Measurements from ENCODE around the gene PLXDC2. TPM values are rescaled to one million over a fixed set of nuclear protein-coding genes. Genes with fewer than 3 reads are reported as not detected.

Gene PLXDC2
- total and polyA plus RNA-seq, 3 experiments from 2014 or later: 0.15 to 1.5 (median 0.38) TPM

DNA sequence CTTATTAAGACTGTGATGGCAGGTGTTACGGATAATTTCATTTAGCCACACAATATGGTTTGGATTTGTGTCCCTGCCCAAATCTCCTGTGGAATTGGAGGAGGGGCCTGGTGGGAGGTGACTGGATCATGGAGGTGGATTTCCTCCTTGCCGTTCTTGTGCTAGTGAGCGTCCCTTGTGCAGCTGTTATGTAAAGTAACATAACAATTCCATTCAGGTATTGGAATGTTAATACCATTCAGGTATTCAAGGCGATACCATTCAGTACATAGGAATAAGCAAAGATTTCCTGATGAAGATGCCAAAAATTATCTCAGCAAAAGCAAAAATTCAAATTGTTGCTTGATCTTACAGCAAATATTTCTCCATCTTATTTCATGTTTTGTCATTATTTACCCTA, 32.5 kb upstream of the PLXDC2 start:
- no peaks in the 10 kb centered on the region for H3K27me3 Mint-ChIP-seq
- Histone ChIP-seq H3K27me3 (ENCODE audit: insufficient read depth, low read length, poor library complexity, severe bottlenecking) (no peaks in the 10 kb centered on the region), H3K36me3 (ENCODE audit: insufficient read depth, low read length) (no peaks in the 10 kb centered on the region), H3K4me1 (ENCODE audit: insufficient read depth, low read length) (no peaks in the 10 kb centered on the region), H3K27ac (ENCODE audit: low read depth, low read length) (no peak overlapping the region), H3K9me3 (ENCODE audit: low read length) (no peaks in the 10 kb centered on the region), H3K4me3 (ENCODE audit: low read length) (no peak overlapping the region)
- H3K27ac Mint-ChIP-seq: no peak overlapping the region
- H3K4me1 Mint-ChIP-seq: no peaks in the 10 kb centered on the region
- peaks cover 0 to 9% (median 2%) of the 10 kb centered on the region in 5 donors for H3K9me3 Mint-ChIP-seq
- no peak for DNase-seq
- CTCF ChIA-PET: no interaction called here
- no peak overlapping the region for H3K4me3 Mint-ChIP-seq
- H3K36me3 Mint-ChIP-seq: peaks cover 0 to 3% (median 0%) of the 10 kb centered on the region in 3 donors
- POLR2A ChIA-PET: no interaction called here

DNA sequence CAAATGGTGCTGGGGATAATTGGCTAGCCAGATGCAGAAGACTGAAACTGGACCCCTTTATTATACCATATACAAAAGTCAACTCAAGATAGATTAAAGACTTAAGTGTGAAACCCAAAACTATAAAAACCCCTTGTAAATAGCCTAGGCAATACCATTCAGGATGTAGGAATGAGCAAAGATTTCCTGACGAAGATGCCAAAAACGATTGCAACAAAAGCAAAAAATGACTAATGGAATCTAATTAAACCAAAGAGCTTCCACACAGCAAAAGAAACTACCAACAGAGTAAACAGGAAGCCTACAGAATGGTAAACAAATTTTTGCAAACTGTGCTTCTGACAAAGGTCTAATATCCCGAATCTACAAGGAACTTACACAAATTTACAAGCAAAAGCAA, 30.9 kb upstream of the PLXDC2 start:
- H3K27ac ChIP-seq (ENCODE audit: low read depth, low read length): no peak overlapping the region
- H3K27me3 ChIP-seq (ENCODE audit: insufficient read depth, low read length, poor library complexity, severe bottlenecking): no peaks in the 10 kb centered on the region
- ChIA-PET CTCF (no interaction called here), POLR2A (no interaction called here)
- no peaks in the 10 kb centered on the region for H3K9me3 ChIP-seq (ENCODE audit: low read length)
- no peaks in the 10 kb centered on the region for H3K4me1 Mint-ChIP-seq
- H3K27me3 Mint-ChIP-seq: no peaks in the 10 kb centered on the region
- H3K4me3 ChIP-seq (ENCODE audit: low read length): no peak overlapping the region
- H3K4me3 Mint-ChIP-seq: no peak overlapping the region
- no peak overlapping the region for H3K27ac Mint-ChIP-seq
- H3K9me3 Mint-ChIP-seq: peaks cover 0 to 13% (median 2%) of the 10 kb centered on the region in 5 donors
- peaks cover 0 to 3% (median 0%) of the 10 kb centered on the region in 3 donors for H3K36me3 Mint-ChIP-seq
- no peaks in the 10 kb centered on the region for H3K4me1 ChIP-seq (ENCODE audit: insufficient read depth, low read length)
- DNase-seq: no peak
- H3K36me3 ChIP-seq (ENCODE audit: insufficient read depth, low read length): no peaks in the 10 kb centered on the region

DNA sequence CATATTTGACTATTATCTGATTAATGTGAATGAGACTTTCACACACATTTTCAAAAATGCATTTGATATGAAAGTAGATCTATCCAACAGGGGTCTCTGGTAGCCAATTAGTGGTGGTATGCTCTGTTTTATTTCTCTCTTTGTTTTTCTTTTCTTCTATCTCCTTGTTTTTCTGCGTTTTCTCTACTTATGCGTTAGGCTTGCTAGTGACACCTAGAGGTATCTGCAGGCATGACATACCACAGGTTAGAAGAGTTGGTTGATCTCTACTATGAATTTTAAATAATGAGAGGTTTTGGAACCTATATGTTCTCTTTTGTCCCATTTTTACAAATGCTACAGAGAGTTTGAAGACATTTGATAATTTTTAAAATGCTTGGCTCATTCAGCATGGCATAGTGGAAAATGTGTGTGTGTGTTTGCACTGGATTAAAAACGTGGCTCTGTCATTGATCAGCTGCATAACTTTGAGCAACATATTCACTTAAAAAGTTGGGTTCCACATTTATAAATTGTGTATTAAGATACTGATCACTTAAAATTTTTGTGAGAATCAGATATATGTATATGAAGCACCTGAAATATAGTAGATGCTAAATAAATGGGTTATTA, 28.1 kb upstream of the PLXDC2 start:
- CTCF ChIA-PET: no interaction called here
- no peak for DNase-seq
- H3K4me1 Mint-ChIP-seq: no peaks in the 10 kb centered on the region

DNA sequence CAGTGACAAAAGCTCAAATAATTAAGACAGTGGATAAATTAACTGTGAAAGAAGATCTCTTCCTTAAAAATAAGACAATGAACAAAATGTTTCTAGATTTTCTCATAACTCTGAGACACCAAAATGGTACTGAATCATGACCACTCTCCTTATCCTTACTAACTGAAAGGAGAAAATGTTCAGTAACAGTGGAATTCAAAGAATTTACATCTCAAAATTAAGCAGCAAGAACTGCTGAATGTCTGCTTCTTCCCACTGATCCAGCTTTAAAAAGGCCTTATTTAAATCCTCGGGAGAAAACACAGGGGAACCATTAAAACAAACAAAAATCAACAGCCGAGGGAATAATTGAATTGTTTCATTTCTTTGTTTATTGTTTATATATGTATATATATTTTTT, 27.3 kb upstream of the PLXDC2 start:
- Mint-ChIP-seq H3K4me3 (no peak overlapping the region), H3K9me3 (peaks cover 0 to 15% (median 4%) of the 10 kb centered on the region in 5 donors), H3K27ac (no peak overlapping the region), H3K36me3 (no peaks in the 10 kb centered on the region), H3K27me3 (peaks cover 0 to 2% of the 10 kb centered on the region in 2 donors), H3K4me1 (no peaks in the 10 kb centered on the region)
- DNase-seq: no peak
- no peaks in the 10 kb centered on the region for H3K36me3 ChIP-seq (ENCODE audit: insufficient read depth, low read length)
- H3K9me3 ChIP-seq (ENCODE audit: low read length): no peaks in the 10 kb centered on the region
- no peaks in the 10 kb centered on the region for H3K27me3 ChIP-seq (ENCODE audit: insufficient read depth, low read length, poor library complexity, severe bottlenecking)
- H3K4me3 ChIP-seq (ENCODE audit: low read length): no peak overlapping the region
- ChIA-PET POLR2A (no interaction called here), CTCF (no interaction called here)
- no peak overlapping the region for H3K27ac ChIP-seq (ENCODE audit: low read depth, low read length)
- no peaks in the 10 kb centered on the region for H3K4me1 ChIP-seq (ENCODE audit: insufficient read depth, low read length)

More for the DNA sequence above, 28.1 kb upstream of the PLXDC2 start:
- POLR2A ChIA-PET: no interaction called here
- H3K27ac Mint-ChIP-seq: no peak overlapping the region
- no peaks in the 10 kb centered on the region for H3K9me3 ChIP-seq (ENCODE audit: low read length)
- H3K36me3 Mint-ChIP-seq: no peaks in the 10 kb centered on the region
- H3K27me3 Mint-ChIP-seq: peaks cover 0 to 2% of the 10 kb centered on the region in 2 donors
- no peak overlapping the region for H3K4me3 Mint-ChIP-seq
- peaks cover 0 to 15% (median 4%) of the 10 kb centered on the region in 5 donors for H3K9me3 Mint-ChIP-seq
- H3K4me3 ChIP-seq (ENCODE audit: low read length): no peak overlapping the region
- no peaks in the 10 kb centered on the region for H3K27me3 ChIP-seq (ENCODE audit: insufficient read depth, low read length, poor library complexity, severe bottlenecking)
- no peak overlapping the region for H3K27ac ChIP-seq (ENCODE audit: low read depth, low read length)
- H3K36me3 ChIP-seq (ENCODE audit: insufficient read depth, low read length): no peaks in the 10 kb centered on the region
- H3K4me1 ChIP-seq (ENCODE audit: insufficient read depth, low read length): no peaks in the 10 kb centered on the region

DNA sequence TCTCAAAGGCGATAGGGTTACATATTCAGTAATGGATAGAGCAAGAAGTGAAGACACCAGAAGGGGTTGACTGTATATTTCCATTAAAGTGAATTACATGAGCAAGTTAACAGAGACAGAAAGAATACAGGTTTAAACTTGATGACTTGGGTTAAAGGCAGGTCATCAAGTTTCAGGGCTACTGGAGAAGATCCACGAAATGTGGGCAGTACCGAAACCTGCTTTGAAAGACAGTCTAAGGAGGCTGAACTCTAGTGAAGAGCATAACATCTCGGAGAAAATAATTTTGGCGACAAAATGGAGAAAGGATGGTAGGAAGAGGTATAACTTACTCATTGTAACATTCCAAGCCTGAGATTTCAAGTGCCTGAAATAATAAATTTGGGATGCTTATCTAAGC, 26.6 kb upstream of the PLXDC2 start:
- Histone ChIP-seq H3K4me1 (ENCODE audit: insufficient read depth, low read length) (no peaks in the 10 kb centered on the region), H3K36me3 (ENCODE audit: insufficient read depth, low read length) (no peaks in the 10 kb centered on the region), H3K9me3 (ENCODE audit: low read length) (no peaks in the 10 kb centered on the region), H3K4me3 (ENCODE audit: low read length) (no peak overlapping the region), H3K27ac (ENCODE audit: low read depth, low read length) (no peak overlapping the region), H3K27me3 (ENCODE audit: insufficient read depth, low read length, poor library complexity, severe bottlenecking) (no peaks in the 10 kb centered on the region)
- no peak overlapping the region for H3K4me3 Mint-ChIP-seq
- H3K27me3 Mint-ChIP-seq: peaks cover 0 to 2% of the 10 kb centered on the region in 2 donors
- no peaks in the 10 kb centered on the region for H3K36me3 Mint-ChIP-seq
- no peaks in the 10 kb centered on the region for H3K4me1 Mint-ChIP-seq
- no peak overlapping the region for H3K27ac Mint-ChIP-seq
- ChIA-PET POLR2A (no interaction called here), CTCF (no interaction called here)
- DNase-seq: no peak
- peaks cover 0 to 10% (median 4%) of the 10 kb centered on the region in 5 donors for H3K9me3 Mint-ChIP-seq

DNA sequence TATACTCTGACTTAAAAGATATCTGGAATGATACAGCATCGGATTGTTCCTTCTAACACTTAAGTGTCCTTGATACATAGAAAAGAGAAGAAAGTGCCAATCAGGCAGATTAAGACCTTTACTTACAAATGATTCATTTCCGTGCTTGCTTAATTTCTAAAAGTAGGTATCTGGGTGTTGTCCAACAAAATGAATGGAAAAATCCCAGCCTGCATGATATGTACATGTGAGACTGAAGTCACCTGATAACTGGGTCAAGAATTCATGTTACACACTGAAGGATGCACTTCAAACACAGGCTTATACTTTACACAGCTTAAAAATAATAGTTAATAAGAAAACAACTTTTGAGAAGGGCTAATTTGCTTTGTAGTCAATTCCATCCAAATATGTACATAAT, 25.2 kb upstream of the PLXDC2 start:
- Mint-ChIP-seq H3K4me3 (no peak overlapping the region), H3K4me1 (no peaks in the 10 kb centered on the region), H3K27ac (no peak overlapping the region), H3K36me3 (no peaks in the 10 kb centered on the region), H3K9me3 (peaks cover 0 to 9% (median 5%) of the 10 kb centered on the region in 5 donors), H3K27me3 (peaks cover 0 to 2% of the 10 kb centered on the region in 2 donors)
- no peaks in the 10 kb centered on the region for H3K27me3 ChIP-seq (ENCODE audit: insufficient read depth, low read length, poor library complexity, severe bottlenecking)
- no peaks in the 10 kb centered on the region for H3K36me3 ChIP-seq (ENCODE audit: insufficient read depth, low read length)
- ChIA-PET CTCF (no interaction called here), POLR2A (no interaction called here)
- H3K4me1 ChIP-seq (ENCODE audit: insufficient read depth, low read length): no peaks in the 10 kb centered on the region
- DNase-seq: no peak
- no peaks in the 10 kb centered on the region for H3K9me3 ChIP-seq (ENCODE audit: low read length)
- H3K27ac ChIP-seq (ENCODE audit: low read depth, low read length): no peak overlapping the region
- no peak overlapping the region for H3K4me3 ChIP-seq (ENCODE audit: low read length)

DNA sequence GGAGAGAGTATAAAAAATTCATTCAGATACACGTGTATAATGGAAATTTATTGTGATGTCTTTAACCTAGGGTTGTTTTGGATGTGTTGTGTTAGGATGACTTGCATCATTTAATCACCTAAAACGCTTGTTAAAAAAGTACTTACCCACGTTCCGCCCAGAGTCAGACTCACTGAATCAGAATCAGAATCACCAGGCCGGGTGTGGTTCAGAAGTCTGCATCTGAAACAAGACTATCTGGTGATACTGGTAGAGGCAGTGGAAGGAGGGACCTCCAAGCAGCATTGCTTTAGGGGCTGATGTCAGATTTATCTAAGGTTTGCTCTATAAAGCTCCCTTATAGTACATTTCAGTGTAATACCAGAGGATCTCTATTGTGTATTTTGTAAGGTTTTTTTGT, 20.5 kb upstream of the PLXDC2 start:
- no peaks in the 10 kb centered on the region for H3K4me1 Mint-ChIP-seq
- Histone ChIP-seq H3K27me3 (ENCODE audit: insufficient read depth, low read length, poor library complexity, severe bottlenecking) (no peaks in the 10 kb centered on the region), H3K9me3 (ENCODE audit: low read length) (no peaks in the 10 kb centered on the region), H3K4me1 (ENCODE audit: insufficient read depth, low read length) (no peaks in the 10 kb centered on the region), H3K4me3 (ENCODE audit: low read length) (no peak overlapping the region), H3K36me3 (ENCODE audit: insufficient read depth, low read length) (no peaks in the 10 kb centered on the region), H3K27ac (ENCODE audit: low read depth, low read length) (no peak overlapping the region)
- ChIA-PET CTCF (no interaction called here), POLR2A (no interaction called here)
- H3K9me3 Mint-ChIP-seq: peaks cover 0 to 19% (median 3%) of the 10 kb centered on the region in 5 donors
- no peak for DNase-seq
- no peak overlapping the region for H3K27ac Mint-ChIP-seq
- H3K4me3 Mint-ChIP-seq: no peak overlapping the region
- H3K27me3 Mint-ChIP-seq: peaks cover 0 to 2% of the 10 kb centered on the region in 2 donors
- no peaks in the 10 kb centered on the region for H3K36me3 Mint-ChIP-seq

DNA sequence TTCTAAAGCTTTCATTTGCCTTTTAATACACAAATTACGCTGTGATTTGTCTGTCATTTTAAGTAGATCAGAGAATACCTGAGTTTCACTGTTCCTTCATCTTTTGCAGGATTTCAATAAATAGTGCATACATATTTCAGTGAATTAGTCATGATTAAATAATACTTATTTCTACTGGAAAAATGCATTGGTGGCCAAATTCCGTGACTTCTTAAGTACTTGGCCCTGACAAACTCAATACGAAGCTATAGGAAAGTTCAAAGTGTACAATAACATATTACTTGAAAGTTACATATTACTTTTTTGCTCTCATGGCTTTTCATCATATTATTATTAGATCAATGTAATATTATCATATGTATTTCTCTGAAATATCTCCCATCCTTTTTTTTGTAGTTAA, 16.1 kb upstream of the PLXDC2 start:
- ChIA-PET POLR2A (no interaction called here), CTCF (no interaction called here)
- Mint-ChIP-seq H3K36me3 (peaks cover 0 to 1% (median 0%) of the 10 kb centered on the region in 3 donors), H3K9me3 (peaks cover 0 to 26% (median 5%) of the 10 kb centered on the region in 5 donors), H3K4me1 (no peaks in the 10 kb centered on the region), H3K27me3 (peaks cover 0 to 2% of the 10 kb centered on the region in 2 donors), H3K27ac (no peak overlapping the region), H3K4me3 (no peak overlapping the region)
- Histone ChIP-seq H3K36me3 (ENCODE audit: insufficient read depth, low read length) (no peaks in the 10 kb centered on the region), H3K4me1 (ENCODE audit: insufficient read depth, low read length) (no peaks in the 10 kb centered on the region), H3K27ac (ENCODE audit: low read depth, low read length) (no peak overlapping the region), H3K4me3 (ENCODE audit: low read length) (no peak overlapping the region), H3K9me3 (ENCODE audit: low read length) (no peaks in the 10 kb centered on the region), H3K27me3 (ENCODE audit: insufficient read depth, low read length, poor library complexity, severe bottlenecking) (no peaks in the 10 kb centered on the region)
- DNase-seq: no peak
